Measurements from ENCODE around the gene GGCX.

The GGCX gene

DNA sequence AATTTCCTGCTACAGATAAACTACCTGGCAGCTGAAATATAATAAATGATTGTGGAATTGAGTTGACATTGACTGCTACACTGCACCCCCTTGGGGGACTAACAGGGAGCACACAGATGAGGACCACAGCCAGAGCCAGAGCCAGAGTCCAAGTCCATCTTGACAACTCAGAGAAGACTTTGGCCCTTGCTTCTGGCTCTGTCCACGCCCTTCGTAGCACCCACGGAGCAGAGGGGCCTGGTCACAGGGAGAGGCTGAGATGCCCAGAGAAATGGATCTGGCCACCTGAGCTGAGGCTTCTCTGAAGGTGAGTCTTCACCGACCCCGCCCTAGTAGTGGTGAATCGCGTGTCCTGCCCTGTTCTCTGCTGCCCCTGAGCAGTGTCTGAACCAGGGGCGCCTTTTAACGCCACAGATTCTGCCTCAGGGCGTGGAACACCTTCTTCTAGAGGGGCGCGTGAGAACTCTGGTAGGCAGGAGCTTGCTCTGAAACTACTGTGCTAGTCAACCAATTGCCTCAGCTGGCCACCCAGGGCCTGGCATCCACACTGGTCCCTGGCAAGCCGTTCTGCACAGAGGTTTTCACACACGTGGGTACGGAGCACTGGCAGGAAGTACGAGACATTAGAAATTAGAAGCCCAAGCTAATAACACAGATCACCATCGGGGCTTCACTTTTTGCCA is 58.0 kb downstream of the GGCX start:
- H3K9me2 ChIP-seq (ENCODE audit: low read depth, low read length) = no peaks in the 10 kb centered on the region
- H3K9ac ChIP-seq (ENCODE audit: low read length) = no peak overlapping the region
- no peak overlapping the region for H3K4me2 ChIP-seq (ENCODE audit: low read length)
- no peak overlapping the region for H2AFZ ChIP-seq (ENCODE audit: low read length)
- no peaks in the 10 kb centered on the region for H4K20me1 ChIP-seq (ENCODE audit: insufficient read depth, low read length)
- no peak overlapping the region for H3K27ac ChIP-seq (ENCODE audit: low read depth, low read length, poor library complexity, severe bottlenecking)
- H3K27me3 ChIP-seq (ENCODE audit: insufficient read depth, low read length) = no peaks in the 10 kb centered on the region
- H3F3A ChIP-seq (ENCODE audit: insufficient read depth, low read length) = no peaks in the 10 kb centered on the region
- H3K4me1 ChIP-seq (ENCODE audit: insufficient read depth, low read length, severe bottlenecking) = no peaks in the 10 kb centered on the region
- no peak overlapping the region for H3K4me3 ChIP-seq (ENCODE audit: low read depth, low read length, poor library complexity, severe bottlenecking)
- no peaks in the 10 kb centered on the region for H3K9me3 ChIP-seq (ENCODE audit: low read length)
- H3K36me3 ChIP-seq (ENCODE audit: insufficient read depth, low read length) = no peaks in the 10 kb centered on the region
- no peak for TF ChIP-seq EZH2 (IDR thresholded peaks at IDR 0.05; ENCODE audit: borderline replicate concordance, low read length)
- TF ChIP-seq, protein P1, sequence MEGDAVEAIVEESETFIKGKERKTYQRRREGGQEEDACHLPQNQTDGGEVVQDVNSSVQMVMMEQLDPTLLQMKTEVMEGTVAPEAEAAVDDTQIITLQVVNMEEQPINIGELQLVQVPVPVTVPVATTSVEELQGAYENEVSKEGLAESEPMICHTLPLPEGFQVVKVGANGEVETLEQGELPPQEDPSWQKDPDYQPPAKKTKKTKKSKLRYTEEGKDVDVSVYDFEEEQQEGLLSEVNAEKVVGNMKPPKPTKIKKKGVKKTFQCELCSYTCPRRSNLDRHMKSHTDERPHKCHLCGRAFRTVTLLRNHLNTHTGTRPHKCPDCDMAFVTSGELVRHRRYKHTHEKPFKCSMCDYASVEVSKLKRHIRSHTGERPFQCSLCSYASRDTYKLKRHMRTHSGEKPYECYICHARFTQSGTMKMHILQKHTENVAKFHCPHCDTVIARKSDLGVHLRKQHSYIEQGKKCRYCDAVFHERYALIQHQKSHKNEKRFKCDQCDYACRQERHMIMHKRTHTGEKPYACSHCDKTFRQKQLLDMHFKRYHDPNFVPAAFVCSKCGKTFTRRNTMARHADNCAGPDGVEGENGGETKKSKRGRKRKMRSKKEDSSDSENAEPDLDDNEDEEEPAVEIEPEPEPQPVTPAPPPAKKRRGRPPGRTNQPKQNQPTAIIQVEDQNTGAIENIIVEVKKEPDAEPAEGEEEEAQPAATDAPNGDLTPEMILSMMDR (IDR thresholded peaks at IDR 0.05; ENCODE audit: low read length) = no peak
- no peaks in the 10 kb centered on the region for H3K79me2 ChIP-seq (ENCODE audit: insufficient read depth, low read length)

DNA sequence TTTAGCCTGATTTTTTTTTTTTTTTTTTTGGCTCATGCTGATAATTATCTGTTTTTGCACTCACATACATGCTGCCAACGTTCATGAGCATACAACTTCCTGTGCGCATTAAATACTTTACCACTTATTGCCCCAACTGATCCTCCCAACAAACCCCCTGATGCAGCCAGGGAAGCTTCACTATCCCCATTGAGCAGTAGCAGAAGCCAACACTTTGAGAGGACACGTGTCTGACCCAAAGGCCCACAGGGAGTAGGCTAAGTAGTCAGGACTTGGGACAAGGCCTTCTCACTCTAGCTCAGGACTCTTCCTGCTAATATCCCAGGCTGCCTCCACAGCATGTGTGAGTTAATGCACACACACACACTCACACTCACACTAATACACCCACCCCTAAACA is 58.6 kb downstream of the GGCX start:
- Histone ChIP-seq H3K4me1 (ENCODE audit: insufficient read depth, low read length, severe bottlenecking) (no peaks in the 10 kb centered on the region), H3K36me3 (ENCODE audit: insufficient read depth, low read length) (no peaks in the 10 kb centered on the region), H3K27me3 (ENCODE audit: insufficient read depth, low read length) (no peaks in the 10 kb centered on the region), H3K9ac (ENCODE audit: low read length) (no peak overlapping the region), H2AFZ (ENCODE audit: low read length) (no peak overlapping the region), H4K20me1 (ENCODE audit: insufficient read depth, low read length) (no peaks in the 10 kb centered on the region), H3K4me2 (ENCODE audit: low read length) (no peak overlapping the region), H3K27ac (ENCODE audit: low read depth, low read length, poor library complexity, severe bottlenecking) (no peak overlapping the region), H3K9me2 (ENCODE audit: low read depth, low read length) (no peaks in the 10 kb centered on the region), H3K9me3 (ENCODE audit: low read length) (no peaks in the 10 kb centered on the region), H3K79me2 (ENCODE audit: insufficient read depth, low read length) (no peaks in the 10 kb centered on the region), H3K4me3 (ENCODE audit: low read depth, low read length, poor library complexity, severe bottlenecking) (no peak overlapping the region), H3F3A (ENCODE audit: insufficient read depth, low read length) (no peaks in the 10 kb centered on the region)
- TF ChIP-seq EZH2 (IDR thresholded peaks at IDR 0.05; ENCODE audit: borderline replicate concordance, low read length) = no peak
- TF ChIP-seq, protein P1 (IDR thresholded peaks at IDR 0.05; ENCODE audit: low read length) = no peak

DNA sequence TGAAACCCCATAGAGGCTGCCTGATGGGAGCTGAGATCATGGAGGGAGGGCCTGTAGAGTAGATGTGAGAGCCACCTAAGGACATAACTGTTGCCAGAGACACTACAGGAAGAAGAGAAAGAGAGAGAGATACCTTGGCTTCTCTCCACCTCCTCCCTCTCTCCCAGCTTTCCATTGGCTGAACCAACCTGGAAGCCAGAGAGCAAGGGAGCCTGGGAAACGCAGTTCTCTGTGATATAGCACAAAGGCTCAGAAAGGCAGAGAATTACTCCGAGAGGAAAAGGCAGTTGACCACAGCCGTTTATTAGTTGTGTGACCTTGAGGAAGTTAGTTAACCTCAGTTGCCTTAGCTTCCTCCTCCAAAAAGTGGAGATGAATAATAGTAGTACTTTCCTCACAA is 60.0 kb downstream of the GGCX start:
- TF ChIP-seq EZH2 (IDR thresholded peaks at IDR 0.05; ENCODE audit: borderline replicate concordance, low read length) = no peak
- TF ChIP-seq, protein P1 (IDR thresholded peaks at IDR 0.05; ENCODE audit: low read length) = no peak
- no peaks in the 10 kb centered on the region for H3K36me3 ChIP-seq (ENCODE audit: insufficient read depth, low read length)
- H2AFZ ChIP-seq (ENCODE audit: low read length) = no peak overlapping the region
- H3F3A ChIP-seq (ENCODE audit: insufficient read depth, low read length) = no peaks in the 10 kb centered on the region
- no peaks in the 10 kb centered on the region for H3K27me3 ChIP-seq (ENCODE audit: insufficient read depth, low read length)
- H3K79me2 ChIP-seq (ENCODE audit: insufficient read depth, low read length) = no peaks in the 10 kb centered on the region
- H3K4me2 ChIP-seq (ENCODE audit: low read length) = no peak overlapping the region
- H3K4me3 ChIP-seq (ENCODE audit: low read depth, low read length, poor library complexity, severe bottlenecking) = no peak overlapping the region
- H3K9me3 ChIP-seq (ENCODE audit: low read length) = no peaks in the 10 kb centered on the region
- no peaks in the 10 kb centered on the region for H4K20me1 ChIP-seq (ENCODE audit: insufficient read depth, low read length)
- no peak overlapping the region for H3K27ac ChIP-seq (ENCODE audit: low read depth, low read length, poor library complexity, severe bottlenecking)
- H3K9me2 ChIP-seq (ENCODE audit: low read depth, low read length) = no peaks in the 10 kb centered on the region
- no peaks in the 10 kb centered on the region for H3K4me1 ChIP-seq (ENCODE audit: insufficient read depth, low read length, severe bottlenecking)
- H3K9ac ChIP-seq (ENCODE audit: low read length) = no peak overlapping the region
